ENCODE measurements around the gene SLC6A11. TPM values are rescaled to one million over a fixed set of nuclear protein-coding genes. Genes with fewer than 3 reads are reported as not detected.

SLC6A11 gene
- total RNA-seq, 1 experiment from 2014 or later: 0.85 TPM

DNA sequence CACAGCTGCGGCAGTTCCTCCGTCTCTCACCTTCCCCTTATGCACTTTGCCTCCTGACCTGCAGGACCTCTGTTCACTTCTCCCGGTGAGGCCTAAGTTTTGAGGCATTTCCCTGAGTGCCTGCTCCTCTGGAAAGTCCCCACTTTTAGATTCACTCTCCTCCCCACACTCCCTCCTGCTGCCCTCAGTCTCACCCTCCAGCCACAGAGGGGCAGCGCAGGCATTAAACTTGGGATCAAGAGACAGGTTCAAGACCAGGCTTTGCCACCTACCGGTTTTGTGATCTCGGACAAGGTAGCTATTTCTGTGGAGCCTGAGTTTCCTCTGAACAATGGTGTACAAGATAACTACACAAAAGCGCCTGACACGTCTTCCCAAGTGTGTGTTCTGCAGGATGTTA, 19.4 kb downstream of the SLC6A11 start (continued):
- TF ChIP-seq, protein P1, sequence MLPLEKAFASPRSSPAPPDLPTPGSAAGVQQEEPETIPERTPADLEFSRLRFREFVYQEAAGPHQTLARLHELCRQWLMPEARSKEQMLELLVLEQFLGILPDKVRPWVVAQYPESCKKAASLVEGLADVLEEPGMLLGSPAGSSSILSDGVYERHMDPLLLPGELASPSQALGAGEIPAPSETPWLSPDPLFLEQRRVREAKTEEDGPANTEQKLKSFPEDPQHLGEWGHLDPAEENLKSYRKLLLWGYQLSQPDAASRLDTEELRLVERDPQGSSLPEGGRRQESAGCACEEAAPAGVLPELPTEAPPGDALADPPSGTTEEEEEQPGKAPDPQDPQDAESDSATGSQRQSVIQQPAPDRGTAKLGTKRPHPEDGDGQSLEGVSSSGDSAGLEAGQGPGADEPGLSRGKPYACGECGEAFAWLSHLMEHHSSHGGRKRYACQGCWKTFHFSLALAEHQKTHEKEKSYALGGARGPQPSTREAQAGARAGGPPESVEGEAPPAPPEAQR (CRISPR knock-in tag; IDR thresholded peaks at IDR 0.05): no peak
- TF ChIP-seq, protein P2, sequence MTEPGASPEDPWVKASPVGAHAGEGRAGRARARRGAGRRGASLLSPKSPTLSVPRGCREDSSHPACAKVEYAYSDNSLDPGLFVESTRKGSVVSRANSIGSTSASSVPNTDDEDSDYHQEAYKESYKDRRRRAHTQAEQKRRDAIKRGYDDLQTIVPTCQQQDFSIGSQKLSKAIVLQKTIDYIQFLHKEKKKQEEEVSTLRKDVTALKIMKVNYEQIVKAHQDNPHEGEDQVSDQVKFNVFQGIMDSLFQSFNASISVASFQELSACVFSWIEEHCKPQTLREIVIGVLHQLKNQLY (CRISPR knock-in tag; IDR thresholded peaks at IDR 0.05): no peak
- TF ChIP-seq, protein P3, sequence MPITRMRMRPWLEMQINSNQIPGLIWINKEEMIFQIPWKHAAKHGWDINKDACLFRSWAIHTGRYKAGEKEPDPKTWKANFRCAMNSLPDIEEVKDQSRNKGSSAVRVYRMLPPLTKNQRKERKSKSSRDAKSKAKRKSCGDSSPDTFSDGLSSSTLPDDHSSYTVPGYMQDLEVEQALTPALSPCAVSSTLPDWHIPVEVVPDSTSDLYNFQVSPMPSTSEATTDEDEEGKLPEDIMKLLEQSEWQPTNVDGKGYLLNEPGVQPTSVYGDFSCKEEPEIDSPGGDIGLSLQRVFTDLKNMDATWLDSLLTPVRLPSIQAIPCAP (CRISPR knock-in tag; IDR thresholded peaks at IDR 0.05): no peak
- no peak for TF ChIP-seq CREM (CRISPR knock-in tag; IDR thresholded peaks at IDR 0.05)
- no peak for TF ChIP-seq ZNF425 (CRISPR knock-in tag; conservative IDR thresholded peaks at IDR 0.05)
- TF ChIP-seq, protein P4, sequence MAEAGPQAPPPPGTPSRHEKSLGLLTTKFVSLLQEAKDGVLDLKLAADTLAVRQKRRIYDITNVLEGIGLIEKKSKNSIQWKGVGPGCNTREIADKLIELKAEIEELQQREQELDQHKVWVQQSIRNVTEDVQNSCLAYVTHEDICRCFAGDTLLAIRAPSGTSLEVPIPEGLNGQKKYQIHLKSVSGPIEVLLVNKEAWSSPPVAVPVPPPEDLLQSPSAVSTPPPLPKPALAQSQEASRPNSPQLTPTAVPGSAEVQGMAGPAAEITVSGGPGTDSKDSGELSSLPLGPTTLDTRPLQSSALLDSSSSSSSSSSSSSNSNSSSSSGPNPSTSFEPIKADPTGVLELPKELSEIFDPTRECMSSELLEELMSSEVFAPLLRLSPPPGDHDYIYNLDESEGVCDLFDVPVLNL (CRISPR knock-in tag; IDR thresholded peaks at IDR 0.05; ENCODE audit: borderline replicate concordance, low read depth): no peak
- no peak for TF ChIP-seq USF1 (CRISPR knock-in tag; IDR thresholded peaks at IDR 0.05)
- no peak for TF ChIP-seq RORB (CRISPR knock-in tag; IDR thresholded peaks at IDR 0.05)
- no peak for TF ChIP-seq ZNF396 (CRISPR knock-in tag; IDR thresholded peaks at IDR 0.05; ENCODE audit: borderline replicate concordance)
- TF ChIP-seq PRDM15 (CRISPR knock-in tag; IDR thresholded peaks at IDR 0.05): no peak
- TF ChIP-seq GTF2I (CRISPR knock-in tag; conservative IDR thresholded peaks at IDR 0.05): no peak

DNA sequence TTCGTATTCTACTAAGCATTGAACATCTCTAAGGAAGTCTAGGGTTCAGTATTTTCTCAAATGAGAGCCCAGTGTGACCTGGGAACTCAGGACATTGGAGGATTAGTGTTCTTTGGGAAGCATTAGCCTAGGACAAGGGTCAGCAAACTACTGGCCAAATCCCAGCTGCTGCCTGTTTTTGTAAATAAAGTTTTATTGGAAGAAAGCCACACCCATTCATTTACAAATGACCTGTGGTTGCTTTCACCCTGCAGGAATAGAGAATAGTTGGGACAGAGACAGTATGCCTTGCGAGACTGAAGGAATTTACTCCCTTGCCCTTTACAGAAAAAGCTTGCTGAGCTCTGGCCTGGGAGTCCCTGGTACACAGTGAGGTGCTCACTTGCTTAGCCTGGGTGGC, 20.6 kb downstream of the SLC6A11 start:
- no peak for DNase-seq (ENCODE audit: low spot score)
- H3K36me3 Mint-ChIP-seq: no peaks in the 10 kb centered on the region
- TF ChIP-seq, protein P5, sequence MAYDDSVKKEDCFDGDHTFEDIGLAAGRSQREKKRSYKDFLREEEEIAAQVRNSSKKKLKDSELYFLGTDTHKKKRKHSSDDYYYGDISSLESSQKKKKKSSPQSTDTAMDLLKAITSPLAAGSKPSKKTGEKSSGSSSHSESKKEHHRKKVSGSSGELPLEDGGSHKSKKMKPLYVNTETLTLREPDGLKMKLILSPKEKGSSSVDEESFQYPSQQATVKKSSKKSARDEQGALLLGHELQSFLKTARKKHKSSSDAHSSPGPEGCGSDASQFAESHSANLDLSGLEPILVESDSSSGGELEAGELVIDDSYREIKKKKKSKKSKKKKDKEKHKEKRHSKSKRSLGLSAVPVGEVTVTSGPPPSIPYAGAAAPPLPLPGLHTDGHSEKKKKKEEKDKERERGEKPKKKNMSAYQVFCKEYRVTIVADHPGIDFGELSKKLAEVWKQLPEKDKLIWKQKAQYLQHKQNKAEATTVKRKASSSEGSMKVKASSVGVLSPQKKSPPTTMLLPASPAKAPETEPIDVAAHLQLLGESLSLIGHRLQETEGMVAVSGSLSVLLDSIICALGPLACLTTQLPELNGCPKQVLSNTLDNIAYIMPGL (CRISPR knock-in tag; IDR thresholded peaks at IDR 0.05): no peak
- no peak for TF ChIP-seq EMX1 (CRISPR knock-in tag; IDR thresholded peaks at IDR 0.05)
- no peak for TF ChIP-seq NR2C2 (CRISPR knock-in tag; IDR thresholded peaks at IDR 0.05)
- 0 out of 2 replicates have a peak, but pooled peaks cover 7% of the 10 kb centered on the region for H3K4me1 Mint-ChIP-seq
- no peak for ATAC-seq
- CTCF ChIA-PET: interaction anchor here (1.0 to 2.3 kb wide), 6 partner anchors 18 to 224 kb away, joined by 3 to 9 read pairs (median 6); no protein-coding TSS in a partner anchor
- peaks cover 5% of the 10 kb centered on the region; the same call in 1 of the 2 replicates for H3K27me3 Mint-ChIP-seq (ENCODE audit: low read depth)
- POLR2A ChIA-PET: no interaction called here
- H3K27ac Mint-ChIP-seq: no peak overlapping the region
- H3K9me3 Mint-ChIP-seq: no peaks in the 10 kb centered on the region
- H3K4me3 Mint-ChIP-seq: no peak overlapping the region

Measured in WTC11 (cell line).